GM12878 (cell line): Measurements from ENCODE around the gene SOAT2. TPM values are rescaled to one million over a fixed set of nuclear protein-coding genes. Genes with fewer than 3 reads are reported as not detected.

ENCODE experiments used
- ATAC-seq: fragments of 200-7000 bp; cut with Tn5 transposase; 3 replicates; pipeline ENCODE4 v1.9.1; 2020; ENCODE audit warnings: mild to moderate bottlenecking, moderate library complexity
- BruUV-seq: library from RNA; stranded (reverse); fragments of 400-500 nt; replicated peaks from 2 replicates; lab custom pipeline; 2021; lab: Mats Ljungman, UMichigan
- CTCF ChIA-PET: fragments of 300-600 bp; sonication (Branson Sonifier 250); formaldehyde crosslinking; extraction: SDS; loops from one replicate; lab custom pipeline; 2021; ENCODE audit warnings: inconsistent platforms; lab: Yijun Ruan, JAX
- POLR2A ChIA-PET: fragments of 350-600 bp; formaldehyde crosslinking; extraction: SDS; loops from one replicate; lab custom pipeline; 2021; ENCODE audit warnings: inconsistent platforms; lab: Charles Lee
- RAD21 ChIA-PET: fragments of 300-600 bp; sonication (Branson Sonifier 250); formaldehyde crosslinking; loops from one replicate; lab custom pipeline; 2023; ENCODE audit warnings: antibody characterized with exemption; ENCODE audit not compliant: unreplicated experiment; lab: Charles Lee
- SMC1A ChIA-PET: fragments of 300-600 bp; sonication (Branson Sonifier 250); formaldehyde crosslinking; loops from one replicate; lab custom pipeline; 2023; ENCODE audit not compliant: unreplicated experiment, uncharacterized antibody; lab: Charles Lee
- DNase-seq: peaks from one replicate; pipeline ENCODE4 v3.0.0-alpha.2; 2011; ENCODE audit warnings: low read depth, low spot score
- FAIRE-seq: peaks from 3 replicates; lab custom pipeline; 2011; peaks lifted over from hg19 to GRCh38; lab: Jason Lieb, UNC
- H2AFZ ChIP-seq: 2 replicates; pipeline ENCODE4 v1.6.0; 2011; ENCODE audit warnings: low read depth, low read length, control low read depth; ENCODE audit not compliant: control insufficient read depth
- H3K27ac ChIP-seq: 2 replicates; pipeline ENCODE4 v1.5.1; 2011; ENCODE audit warnings: control low read depth; ENCODE audit not compliant: control insufficient read depth, insufficient read depth
- H3K27me3 ChIP-seq, 2 experiments: replicated peaks in 1 of 2; 2 replicates each; pipeline versions ENCODE4 v1.6.0 to v1.6.1; 2011; ENCODE audit warnings: low read length in 1 of 2; ENCODE audit not compliant: control insufficient read depth in 2 of 2, insufficient read depth in 2 of 2
- H3K36me3 ChIP-seq, 2 experiments: 2 replicates each; pipeline ENCODE4 v1.5.1; 2011; ENCODE audit warnings: low read length in 1 of 2; ENCODE audit not compliant: control insufficient read depth in 2 of 2, insufficient read depth in 2 of 2
- H3K4me1 ChIP-seq: 2 replicates; pipeline ENCODE4 v1.6.1; 2011; ENCODE audit warnings: mild to moderate bottlenecking, low read length, moderate library complexity, mixed read lengths; ENCODE audit not compliant: control insufficient read depth, insufficient read depth
- H3K4me2 ChIP-seq: 2 replicates; pipeline ENCODE4 v1.6.0; 2011; ENCODE audit warnings: control low read depth; ENCODE audit not compliant: control insufficient read depth, insufficient read depth
- H3K4me3 ChIP-seq: fragments of 200-600 bp; sonication (generic); 2 replicates; pipeline ENCODE4 v1.5.1; 2016
- H3K79me2 ChIP-seq: 2 replicates; pipeline ENCODE4 v1.6.0; 2011; ENCODE audit warnings: low read length; ENCODE audit not compliant: control insufficient read depth, insufficient read depth
- H3K9ac ChIP-seq: 2 replicates; pipeline ENCODE4 v1.8.0; 2011; ENCODE audit warnings: low read length, control low read depth, mixed read lengths; ENCODE audit not compliant: control insufficient read depth, insufficient read depth
- H3K9me3 ChIP-seq: replicated peaks from 3 replicates; pipeline ENCODE4 v1.5.1; 2011; ENCODE audit warnings: mild to moderate bottlenecking, low read length; ENCODE audit not compliant: control insufficient read depth, insufficient read depth
- H4K20me1 ChIP-seq: 2 replicates; pipeline ENCODE4 v1.6.0; 2011; ENCODE audit not compliant: control insufficient read depth, insufficient read depth
- BCL3 ChIP-seq: IDR thresholded peaks from 2 replicates; pipeline ENCODE4 v1.6.1; 2011; ENCODE audit warnings: borderline replicate concordance, low read depth, mild to moderate bottlenecking, moderate library complexity, low read length; ENCODE audit not compliant: insufficient read depth, poor library complexity, severe bottlenecking
- BMI1 ChIP-seq: fragments of 450-650 bp; IDR thresholded peaks from 2 replicates; pipeline ENCODE4 v1.6.1; 2016; ENCODE audit warnings: mild to moderate bottlenecking, moderate library complexity, borderline replicate concordance
- CBX3 ChIP-seq: fragments of 200-600 bp; sonication (generic); IDR thresholded peaks from 2 replicates; pipeline ENCODE4 v1.6.1; 2016; ENCODE audit warnings: low read depth, borderline replicate concordance
- FOXM1 ChIP-seq: IDR thresholded peaks from 2 replicates; pipeline ENCODE4 v1.6.1; 2012; ENCODE audit warnings: low read depth, mild to moderate bottlenecking, inconsistent platforms, low read length, moderate library complexity
- HCFC1 ChIP-seq: fragments of 150-350 bp; IDR thresholded peaks from 2 replicates; pipeline ENCODE4 v1.6.1; 2014; ENCODE audit warnings: low read length
- NFYA ChIP-seq: IDR thresholded peaks from 2 replicates; pipeline ENCODE4 v1.6.1; 2011; ENCODE audit warnings: low read depth, mild to moderate bottlenecking, low read length, improper control_type of control experiment, borderline replicate concordance
- NR2C2 ChIP-seq: IDR thresholded peaks from 2 replicates; pipeline ENCODE4 v1.6.1; 2011; ENCODE audit warnings: borderline replicate concordance, low read depth; ENCODE audit not compliant: control insufficient read depth, insufficient read length
- PML ChIP-seq: IDR thresholded peaks from 2 replicates; pipeline ENCODE4 v1.6.1; 2012; ENCODE audit warnings: low read length, inconsistent platforms
- POLR2A ChIP-seq: IDR thresholded peaks from 2 replicates; pipeline ENCODE4 v1.6.1; 2011; ENCODE audit warnings: low read depth, mild to moderate bottlenecking, low read length
- RAD51 ChIP-seq: fragments of 450-650 bp; IDR thresholded peaks from 2 replicates; pipeline ENCODE4 v1.6.1; 2016; ENCODE audit warnings: moderate library complexity, mild to moderate bottlenecking, inconsistent platforms
- RFX5 ChIP-seq: IDR thresholded peaks from 2 replicates; pipeline ENCODE4 v1.6.1; 2011; ENCODE audit warnings: low read depth, low read length, improper control_type of control experiment
- ZNF207 ChIP-seq: fragments of 450-650 bp; IDR thresholded peaks from 2 replicates; pipeline ENCODE4 v1.6.1; 2014; ENCODE audit warnings: antibody characterized with exemption, mild to moderate bottlenecking, borderline replicate concordance
- ZNF384 ChIP-seq: IDR thresholded peaks from 2 replicates; pipeline ENCODE4 v1.6.1; 2012; ENCODE audit warnings: low read depth, mild to moderate bottlenecking, low read length, improper control_type of control experiment, borderline replicate concordance
- WGBS: methylation state at CpG from one replicate; pipeline ENCODE4 v1.1.6; 2016; ENCODE audit warnings: low lambda C conversion rate; ENCODE audit not compliant: insufficient replicate concordance, insufficient coverage; ENCODE audit errors: missing lambda C conversion rate; 5-methylcytosine and 5-hydroxymethylcytosine counted together
- in situ Hi-C: fragments of 300-500 bp; cut with MboI; formaldehyde crosslinking; loops from 9 replicates; pipeline ENCODE4 v1.14.3; 2018; ENCODE audit warnings: mixed read lengths
- intact Hi-C: fragments of 100-400 bp; cut with micrococcal nuclease; formaldehyde crosslinking; loops from one replicate; pipeline ENCODE4 v1.14.2; 2022; ENCODE audit not compliant: unreplicated experiment
- polyA plus RNA-seq, 11 experiments: library from polyadenylated mRNA; depleted of rRNA in 4 of 11; unstranded in 6 of 11; stranded (reverse) in 5 of 11; fragments of >200 nt; fragmentation: Nextera tagmentation in 4 of 11; fragmentation: Illumina TruSeq in 1 of 11; extraction: Ambion mirVana in 4 of 11; extraction: Trizol in 1 of 11; gene quantifications; 1 replicate in 1 of 11; 2 replicates in 10 of 11; pipeline versions ENCODE4 v1.2.1 to v1.2.3, GENCODE V29; 2011 to 2016; ENCODE audit warnings: inconsistent platforms in 2 of 11, missing spikeins in 2 of 11, low read depth in 1 of 11
- total RNA-seq, 4 experiments: library from RNA; depleted of rRNA in 3 of 4; stranded (reverse); fragments of >200 nt in 3 of 4; fragmentation: Illumina TruSeq in 1 of 4; extraction: Trizol in 1 of 4; gene quantifications; 2 replicates each; pipeline versions ENCODE4 v1.2.1 to v1.2.3, GENCODE V29; 2013 to 2021
- TF ChIP-seq, protein P1 (sequence below): fragments of 150-350 bp; IDR thresholded peaks from 2 replicates; pipeline ENCODE4 v1.6.1; 2016; ENCODE audit warnings: low read depth, low read length

Gene SOAT2
- total and polyA plus RNA-seq, 10 of the 15 experiments (the other 5 are each of a cell fraction or from before 2014, with no cell fraction given) = 0.08 to 1.7 (median 0.69) TPM

DNA sequence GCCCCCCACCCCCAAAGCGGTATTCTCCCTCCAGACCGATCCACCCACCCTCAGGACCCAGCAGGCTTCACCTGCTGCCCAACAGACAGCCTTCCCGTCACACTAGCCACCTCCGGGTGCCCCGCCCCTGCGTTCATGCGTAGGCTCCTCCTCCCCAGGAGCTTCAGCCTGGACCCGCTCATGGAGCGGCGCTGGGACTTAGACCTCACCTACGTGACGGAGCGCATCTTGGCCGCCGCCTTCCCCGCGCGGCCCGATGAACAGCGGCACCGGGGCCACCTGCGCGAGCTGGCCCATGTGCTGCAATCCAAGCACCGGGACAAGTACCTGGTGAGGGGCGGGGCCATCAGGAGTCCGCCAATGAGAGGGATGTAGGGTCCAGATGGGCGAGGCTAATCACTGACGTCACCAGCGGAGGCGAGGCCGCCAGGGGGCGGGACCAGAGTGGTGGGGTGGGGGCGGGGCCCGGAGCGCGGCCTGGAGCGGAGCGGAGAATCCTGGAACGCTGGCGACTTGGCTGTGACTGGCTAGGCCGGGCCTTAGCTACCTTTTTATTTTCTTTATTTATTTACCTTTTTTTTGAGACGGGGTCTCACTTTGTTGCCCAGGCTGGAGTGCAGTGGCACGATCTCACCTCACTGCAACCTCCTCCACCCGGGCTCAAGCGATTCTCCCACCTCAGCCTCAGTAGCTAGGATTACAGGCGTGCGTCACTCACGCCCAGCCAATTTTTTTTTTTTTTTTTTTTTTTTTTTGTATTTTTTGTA lies 49.0 kb upstream of the SOAT2 start:
- no TSS peak for BruUV-seq
- Histone ChIP-seq H3K27ac (no peak overlapping the region), H3K9me3 (no peaks in the 10 kb centered on the region), H3K4me2 (peak overlapping the region; percentile 92), H3K4me1 (peaks cover 8% of the 10 kb centered on the region), H3K79me2 (no peaks in the 10 kb centered on the region), H3K36me3 (no peaks in the 10 kb centered on the region), H3K27me3 (no peaks in the 10 kb centered on the region), H4K20me1 (no peaks in the 10 kb centered on the region; the same call in 1 of the 2 replicates), H3K9ac (peak overlapping the region; percentile 60; the same call in 1 of the 2 replicates), H2AFZ (peak overlapping the region; percentile 94), H3K4me3 (peak overlapping the region; percentile 80)
- peak; percentile 92 for ATAC-seq
- RAD21 ChIA-PET = interaction anchor here (0.6 to 1.6 kb wide), 5 partner anchors 12 to 326 kb away, joined by 4 to 9 read pairs (median 6); partner anchors contain the start of genes SP1 and SPRYD3
- CTCF ChIA-PET = interaction anchor here (0.6 to 4.5 kb wide), 17 partner anchors 9 to 367 kb away, joined by 3 to 38 read pairs (median 4); partner anchors contain the start of genes EIF4B, IGFBP6 and SPRYD3
- peak; percentile 98 for FAIRE-seq
- 10% methylated on average over 48 of the region's 48 CpGs for WGBS
- POLR2A ChIA-PET = interaction anchor here (0.6 to 1.5 kb wide), 7 partner anchors 11 to 274 kb away, joined by 3 to 7 read pairs (median 4); partner anchors contain the start of genes SOAT2 and SPRYD3
- intact Hi-C loops (loop anchor here (5.0 kb wide), 1 partner anchor 43 kb away; the partner anchor contains the start of gene IGFBP6), in situ Hi-C loops (no loop called here)
- SMC1A ChIA-PET = interaction anchor here (0.7 to 0.8 kb wide), 3 partner anchors 26 to 214 kb away, joined by 3 read pairs; partner anchors contain the start of gene SOAT2
- DNase-seq = peak; percentile 61
- TF ChIP-seq PML (no peak), NFYA (no peak), ZNF384 (no peak), CBX3 (no peak), BMI1 (no peak), POLR2A (peak; percentile 67; the same call in 1 of the 2 replicates), ZNF207 (no peak), FOXM1 (no peak), HCFC1 (no peak), NR2C2 (no peak), BCL3 (no peak), RFX5 (no peak), RAD51 (no peak)
- TF ChIP-seq, protein P1, sequence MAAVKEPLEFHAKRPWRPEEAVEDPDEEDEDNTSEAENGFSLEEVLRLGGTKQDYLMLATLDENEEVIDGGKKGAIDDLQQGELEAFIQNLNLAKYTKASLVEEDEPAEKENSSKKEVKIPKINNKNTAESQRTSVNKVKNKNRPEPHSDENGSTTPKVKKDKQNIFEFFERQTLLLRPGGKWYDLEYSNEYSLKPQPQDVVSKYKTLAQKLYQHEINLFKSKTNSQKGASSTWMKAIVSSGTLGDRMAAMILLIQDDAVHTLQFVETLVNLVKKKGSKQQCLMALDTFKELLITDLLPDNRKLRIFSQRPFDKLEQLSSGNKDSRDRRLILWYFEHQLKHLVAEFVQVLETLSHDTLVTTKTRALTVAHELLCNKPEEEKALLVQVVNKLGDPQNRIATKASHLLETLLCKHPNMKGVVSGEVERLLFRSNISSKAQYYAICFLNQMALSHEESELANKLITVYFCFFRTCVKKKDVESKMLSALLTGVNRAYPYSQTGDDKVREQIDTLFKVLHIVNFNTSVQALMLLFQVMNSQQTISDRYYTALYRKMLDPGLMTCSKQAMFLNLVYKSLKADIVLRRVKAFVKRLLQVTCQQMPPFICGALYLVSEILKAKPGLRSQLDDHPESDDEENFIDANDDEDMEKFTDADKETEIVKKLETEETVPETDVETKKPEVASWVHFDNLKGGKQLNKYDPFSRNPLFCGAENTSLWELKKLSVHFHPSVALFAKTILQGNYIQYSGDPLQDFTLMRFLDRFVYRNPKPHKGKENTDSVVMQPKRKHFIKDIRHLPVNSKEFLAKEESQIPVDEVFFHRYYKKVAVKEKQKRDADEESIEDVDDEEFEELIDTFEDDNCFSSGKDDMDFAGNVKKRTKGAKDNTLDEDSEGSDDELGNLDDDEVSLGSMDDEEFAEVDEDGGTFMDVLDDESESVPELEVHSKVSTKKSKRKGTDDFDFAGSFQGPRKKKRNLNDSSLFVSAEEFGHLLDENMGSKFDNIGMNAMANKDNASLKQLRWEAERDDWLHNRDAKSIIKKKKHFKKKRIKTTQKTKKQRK = no peak
